ENCODE results near the gene PIGN.

The PIGN gene

GRCh38 chr18:62106271-62106670 is 80.6 kb downstream of the PIGN start:
- DNase-seq = no peak

GRCh38 chr18:62105376-62105775 is 81.5 kb downstream of the PIGN start:
- DNase-seq = no peak

- no peak for DNase-seq
These were observed 84.6 kb downstream of the PIGN start for GRCh38 chr18:62102221-62102620.

- DNase-seq = no peak
These were observed 85.5 kb downstream of the PIGN start for GRCh38 chr18:62101321-62101721.

- DNase-seq = no peak
These were observed 87.9 kb downstream of the PIGN start for GRCh38 chr18:62098960-62099359.

- no peak for DNase-seq
These were observed 89.2 kb downstream of the PIGN start for GRCh38 chr18:62097698-62098097.

- no peak for DNase-seq
These were observed 95.3 kb downstream of the PIGN start for GRCh38 chr18:62091487-62092120.

- DNase-seq = no peak
These were observed 97.7 kb downstream of the PIGN start for GRCh38 chr18:62089174-62089573.

- DNase-seq = no peak
These were observed 98.7 kb downstream of the PIGN start for GRCh38 chr18:62088156-62088555.

- DNase-seq = no peak
These were observed 101.1 kb downstream of the PIGN start for GRCh38 chr18:62085756-62086155.

GRCh38 chr18:62081761-62082294 is 105.0 kb downstream of the PIGN start:
- DNase-seq = no peak

- no peak for DNase-seq
These were observed 105.6 kb downstream of the PIGN start for GRCh38 chr18:62081248-62081647.

- no peak for DNase-seq
These were observed 106.5 kb downstream of the PIGN start for GRCh38 chr18:62080172-62080900.

- no peak for DNase-seq
These were observed 113.2 kb downstream of the PIGN start for GRCh38 chr18:62073461-62074281.

GRCh38 chr18:62072370-62072769 is 114.5 kb downstream of the PIGN start:
- no peak for DNase-seq

GRCh38 chr18:62071071-62071470 is 115.8 kb downstream of the PIGN start:
- DNase-seq = no peak

GRCh38 chr18:62070302-62070701 is 116.6 kb downstream of the PIGN start:
- DNase-seq = no peak

- no peak for DNase-seq
These were observed 117.3 kb downstream of the PIGN start for GRCh38 chr18:62069556-62069955.

- DNase-seq = no peak
These were observed 120.6 kb downstream of the PIGN start for GRCh38 chr18:62066102-62066818.

GRCh38 chr18:62064361-62064760 is 122.5 kb downstream of the PIGN start:
- no peak for DNase-seq

GRCh38 chr18:62061821-62062478 is 124.9 kb downstream of the PIGN start:
- DNase-seq = no peak

GRCh38 chr18:62060820-62061219 is 126.0 kb downstream of the PIGN start:
- no peak for DNase-seq
